Endothelial cell of umbilical vein (primary cell): ENCODE measurements around the gene LSM2. TPM values are rescaled to one million over a fixed set of nuclear protein-coding genes. Genes with fewer than 3 reads are reported as not detected.

Source experiments
- BruUV-seq: library from RNA; stranded (reverse); fragments of 400-500 nt; replicated peaks from 2 replicates; lab custom pipeline; 2021; lab: Mats Ljungman, UMichigan
- CTCF ChIA-PET: fragments of 300-600, 350-600 bp; sonication (Branson Sonifier 250); formaldehyde crosslinking; loops from one replicate; lab custom pipeline; 2021; ENCODE audit warnings: antibody characterized with exemption, inconsistent platforms; lab: Charles Lee
- POLR2A ChIA-PET: fragments of 300-600, 350-600 bp; sonication (Branson Sonifier 250); formaldehyde crosslinking; loops from one replicate; lab custom pipeline; 2021; ENCODE audit warnings: antibody characterized with exemption, inconsistent platforms; lab: Charles Lee
- DNase-seq: peaks from one replicate; pipeline ENCODE4 v3.0.0-alpha.2; 2011; ENCODE audit warnings: low read depth, low spot score
- FAIRE-seq: peaks from 2 replicates; lab custom pipeline; 2011; peaks lifted over from hg19 to GRCh38; lab: Jason Lieb, UNC
- H2AFZ ChIP-seq: 2 replicates; pipeline ENCODE4 v1.6.0; 2012; ENCODE audit warnings: low read depth, low read length, control low read depth, inconsistent platforms
- H3K27ac ChIP-seq: 2 replicates; pipeline ENCODE4 v1.5.1; 2011; ENCODE audit warnings: low read depth, mild to moderate bottlenecking, control low read depth, low read length, moderate library complexity; ENCODE audit not compliant: insufficient read depth
- H3K27me3 ChIP-seq, 2 experiments: 2 replicates each; pipeline versions ENCODE4 v1.6.0 to v1.6.1; 2011; ENCODE audit warnings: low read length in 2 of 2, mixed read lengths in 1 of 2; ENCODE audit not compliant: control insufficient read depth in 2 of 2, insufficient read depth in 2 of 2
- H3K36me3 ChIP-seq, 2 experiments: 2 replicates in 1 of 2; 3 replicates in 1 of 2; pipeline ENCODE4 v1.5.1; 2011; ENCODE audit warnings: low read length in 2 of 2, mild to moderate bottlenecking in 1 of 2, moderate library complexity in 1 of 2; ENCODE audit not compliant: control insufficient read depth in 2 of 2, insufficient read depth in 2 of 2; ENCODE audit errors: extremely low read depth in 1 of 2
- H3K4me1 ChIP-seq: 3 replicates; pipeline ENCODE4 v1.5.1; 2011; ENCODE audit warnings: mild to moderate bottlenecking, low read length; ENCODE audit not compliant: control insufficient read depth, insufficient read depth; ENCODE audit errors: extremely low read depth
- H3K4me2 ChIP-seq: 2 replicates; pipeline ENCODE4 v1.6.1; 2011; ENCODE audit warnings: low read length, control low read depth, mixed read lengths; ENCODE audit not compliant: insufficient read depth
- H3K4me3 ChIP-seq, 3 experiments: fragments of 200-600 bp in 1 of 3; sonication (generic), shearing (Covaris generic) in 1 of 3; replicated peaks in 1 of 3; 2 replicates each; pipeline ENCODE4 v1.5.1; 2011 to 2016; ENCODE audit warnings: control low read depth in 3 of 3, low read length in 3 of 3, mild to moderate bottlenecking in 2 of 3, inconsistent platforms in 1 of 3, low read depth in 1 of 3, moderate library complexity in 1 of 3; ENCODE audit not compliant: insufficient read depth in 1 of 3
- H3K79me2 ChIP-seq: 2 replicates; pipeline ENCODE4 v1.6.0; 2012; ENCODE audit warnings: low read length, inconsistent platforms; ENCODE audit not compliant: control insufficient read depth, insufficient read depth
- H3K9ac ChIP-seq: replicated peaks from 2 replicates; pipeline ENCODE3; 2011; ENCODE audit warnings: low read length, control low read depth; ENCODE audit not compliant: insufficient read depth; ENCODE audit errors: extremely low read depth
- H3K9me1 ChIP-seq: replicated peaks from 3 replicates; pipeline ENCODE4 v1.6.0; 2011; ENCODE audit warnings: mild to moderate bottlenecking, low read length; ENCODE audit not compliant: control insufficient read depth, insufficient read depth; ENCODE audit errors: extremely low read depth
- H3K9me3 ChIP-seq: replicated peaks from 2 replicates; pipeline ENCODE4 v1.5.1; 2012; ENCODE audit warnings: low read length, inconsistent platforms; ENCODE audit not compliant: control insufficient read depth, insufficient read depth
- H4K20me1 ChIP-seq: replicated peaks from 2 replicates; pipeline ENCODE3; 2011; ENCODE audit warnings: mild to moderate bottlenecking, low read length; ENCODE audit not compliant: control insufficient read depth, insufficient read depth; ENCODE audit errors: extremely low read depth
- CTCF ChIP-seq, 2 donors: IDR thresholded peaks; 1 replicate in 1 of 2; 2 replicates in 1 of 2; pipeline ENCODE4 v1.5.1; 2011; ENCODE audit warnings: low read length in 2 of 2, mild to moderate bottlenecking in 2 of 2, moderate library complexity in 2 of 2, control low read depth in 1 of 2, inconsistent platforms in 1 of 2, low read depth in 1 of 2; ENCODE audit not compliant: insufficient read depth in 1 of 2; ENCODE audit errors: extremely low read depth in 1 of 2
- EZH2 ChIP-seq: IDR thresholded peaks from 2 replicates; pipeline ENCODE4 v1.6.1; 2012; ENCODE audit warnings: borderline replicate concordance, low read depth, mild to moderate bottlenecking, moderate library complexity, low read length, inconsistent platforms; ENCODE audit not compliant: severe bottlenecking
- FOS ChIP-seq: IDR thresholded peaks from 2 replicates; pipeline ENCODE4 v1.6.1; 2011; ENCODE audit warnings: mild to moderate bottlenecking, low read length, moderate library complexity, borderline replicate concordance; ENCODE audit not compliant: insufficient read depth
- GATA2 ChIP-seq: IDR thresholded peaks from 2 replicates; pipeline ENCODE4 v1.7.0; 2011; ENCODE audit warnings: low read depth, mild to moderate bottlenecking, moderate library complexity, mixed read lengths, low read length; ENCODE audit not compliant: insufficient read length, insufficient read depth
- JUN ChIP-seq: IDR thresholded peaks from 2 replicates; pipeline ENCODE4 v1.6.1; 2011; ENCODE audit warnings: borderline replicate concordance, low read depth; ENCODE audit not compliant: insufficient read length, insufficient read depth
- MAX ChIP-seq: IDR thresholded peaks from 2 replicates; pipeline ENCODE4 v1.6.1; 2011; ENCODE audit not compliant: insufficient read depth, insufficient read length
- MYC ChIP-seq: IDR thresholded peaks from one replicate; pipeline ENCODE4 v1.6.1; 2011; ENCODE audit warnings: mild to moderate bottlenecking, low read depth, low read length
- POLR2A ChIP-seq: IDR thresholded peaks from 2 replicates; pipeline ENCODE4 v1.6.1; 2012; ENCODE audit warnings: low read depth, mild to moderate bottlenecking, control low read depth, low read length
- POLR2AphosphoS5 ChIP-seq: IDR thresholded peaks from 2 replicates; pipeline ENCODE4 v1.6.1; 2012; ENCODE audit warnings: low read depth, mild to moderate bottlenecking, control low read depth, low read length, moderate library complexity; ENCODE audit not compliant: insufficient read depth
- dilution Hi-C: fragments of 300-500 bp; cut with MboI; formaldehyde crosslinking; loops from one replicate; pipeline ENCODE4 v1.15.0; 2019; ENCODE audit warnings: low sequenced_read_pairs; ENCODE audit not compliant: extremely low pct_ligation_motif_present
- intact Hi-C: fragments of 100-400 bp; cut with micrococcal nuclease; formaldehyde crosslinking; loops from one replicate; pipeline ENCODE4 v1.10.0; 2022
- polyA plus RNA-seq, 4 experiments: library from polyadenylated mRNA; depleted of rRNA in 3 of 4; stranded (reverse) in 3 of 4; unstranded in 1 of 4; fragments of >200 nt; gene quantifications; 2 replicates each; pipeline versions ENCODE4 v1.2.1 to v1.2.3, GENCODE V29; 2011 to 2012; ENCODE audit warnings: missing spikeins in 1 of 4
- total RNA-seq: library from RNA; stranded (reverse); gene quantifications from 2 replicates; pipeline ENCODE4 v1.2.3, GENCODE V29; 2021

The LSM2 gene
- total and polyA plus RNA-seq, 2 donors (not counting 3 experiments of a cell fraction or from before 2014, with no cell fraction given): 78.1 to 86.0 TPM

- TF ChIP-seq JUN: no peak
- TF ChIP-seq POLR2A: no peak
- no peak for TF ChIP-seq GATA2
- TF ChIP-seq FOS: no peak
- TF ChIP-seq CTCF (IDR thresholded peaks at IDR 0.05; ENCODE audit: extremely low read depth in 1 of 2, insufficient read depth in 1 of 2, low read depth in 1 of 2, low read length in 2 of 2): no peak
- no peak for TF ChIP-seq MAX
- no peak for TF ChIP-seq MYC
- TF ChIP-seq EZH2: no peak
- no peak for TF ChIP-seq POLR2AphosphoS5
- no TSS peak for BruUV-seq
- no peaks in the 10 kb centered on the region for H3K4me1 ChIP-seq
- H3K9me3 ChIP-seq: no peaks in the 10 kb centered on the region
- H3K9me1 ChIP-seq: no peaks in the 10 kb centered on the region
- no peak overlapping the region for H3K4me2 ChIP-seq
- H3K4me3 ChIP-seq: no peak overlapping the region
- no peak overlapping the region for H3K9ac ChIP-seq
- H4K20me1 ChIP-seq: no peaks in the 10 kb centered on the region
- ChIA-PET POLR2A (no interaction called here), CTCF (interaction anchor here (1.3 to 1.8 kb wide), 2 partner anchors 14 to 55 kb away, joined by 3 to 7 read pairs; partner anchors contain the start of gene DDAH2)
- DNase-seq: no peak
- H3K27me3 ChIP-seq: no peaks in the 10 kb centered on the region
- intact Hi-C loops: no loop called here
- peaks cover under 1% of the 10 kb centered on the region for H3K79me2 ChIP-seq
- dilution Hi-C loops: no loop called here
- peaks cover 8 to 42% of the 10 kb centered on the region in 2 experiments for H3K36me3 ChIP-seq
- H2AFZ ChIP-seq: no peak overlapping the region
- FAIRE-seq: no peak
- no peak overlapping the region for H3K27ac ChIP-seq
Observed at GRCh38 chr6:31784098-31784925, 22.5 kb downstream of the LSM2 start.
